ENCODE results near the gene SHE.

GRCh38 chr1:154533952-154534844 is 32.0 kb upstream of the SHE start:
- TF ChIP-seq, protein P1, sequence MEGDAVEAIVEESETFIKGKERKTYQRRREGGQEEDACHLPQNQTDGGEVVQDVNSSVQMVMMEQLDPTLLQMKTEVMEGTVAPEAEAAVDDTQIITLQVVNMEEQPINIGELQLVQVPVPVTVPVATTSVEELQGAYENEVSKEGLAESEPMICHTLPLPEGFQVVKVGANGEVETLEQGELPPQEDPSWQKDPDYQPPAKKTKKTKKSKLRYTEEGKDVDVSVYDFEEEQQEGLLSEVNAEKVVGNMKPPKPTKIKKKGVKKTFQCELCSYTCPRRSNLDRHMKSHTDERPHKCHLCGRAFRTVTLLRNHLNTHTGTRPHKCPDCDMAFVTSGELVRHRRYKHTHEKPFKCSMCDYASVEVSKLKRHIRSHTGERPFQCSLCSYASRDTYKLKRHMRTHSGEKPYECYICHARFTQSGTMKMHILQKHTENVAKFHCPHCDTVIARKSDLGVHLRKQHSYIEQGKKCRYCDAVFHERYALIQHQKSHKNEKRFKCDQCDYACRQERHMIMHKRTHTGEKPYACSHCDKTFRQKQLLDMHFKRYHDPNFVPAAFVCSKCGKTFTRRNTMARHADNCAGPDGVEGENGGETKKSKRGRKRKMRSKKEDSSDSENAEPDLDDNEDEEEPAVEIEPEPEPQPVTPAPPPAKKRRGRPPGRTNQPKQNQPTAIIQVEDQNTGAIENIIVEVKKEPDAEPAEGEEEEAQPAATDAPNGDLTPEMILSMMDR (IDR thresholded peaks at IDR 0.05; ENCODE audit: poor library complexity, severe bottlenecking), result peak; percentile 63
- TF ChIP-seq EZH2 (IDR thresholded peaks at IDR 0.05; ENCODE audit: borderline replicate concordance, insufficient read depth, low read length, poor library complexity, severe bottlenecking), result no peak
- no peak for TF ChIP-seq TAF1 (IDR thresholded peaks at IDR 0.05; ENCODE audit: low read depth)
